ENCODE data around the gene SND1.

The SND1 gene

DNA sequence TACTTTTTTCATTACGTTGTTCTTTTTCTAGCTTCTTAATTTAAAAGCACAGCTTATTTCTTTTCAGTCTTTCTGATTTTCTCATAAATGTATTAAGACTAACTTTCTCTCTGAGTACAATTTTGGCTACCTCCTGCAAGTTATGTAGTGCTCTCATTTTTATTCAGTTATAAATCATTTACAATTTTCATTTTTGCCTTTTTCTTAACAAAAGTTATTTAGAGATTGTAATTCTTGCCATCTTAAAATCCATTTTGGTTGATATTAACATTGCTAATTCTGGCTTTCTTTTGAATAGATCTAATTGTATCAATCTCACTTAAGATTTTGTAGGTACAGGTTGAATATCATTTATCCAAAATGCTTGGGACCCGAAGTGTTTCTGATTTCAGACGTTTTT lies 476.4 kb downstream of the SND1 start:
- no peak for DNase-seq

DNA sequence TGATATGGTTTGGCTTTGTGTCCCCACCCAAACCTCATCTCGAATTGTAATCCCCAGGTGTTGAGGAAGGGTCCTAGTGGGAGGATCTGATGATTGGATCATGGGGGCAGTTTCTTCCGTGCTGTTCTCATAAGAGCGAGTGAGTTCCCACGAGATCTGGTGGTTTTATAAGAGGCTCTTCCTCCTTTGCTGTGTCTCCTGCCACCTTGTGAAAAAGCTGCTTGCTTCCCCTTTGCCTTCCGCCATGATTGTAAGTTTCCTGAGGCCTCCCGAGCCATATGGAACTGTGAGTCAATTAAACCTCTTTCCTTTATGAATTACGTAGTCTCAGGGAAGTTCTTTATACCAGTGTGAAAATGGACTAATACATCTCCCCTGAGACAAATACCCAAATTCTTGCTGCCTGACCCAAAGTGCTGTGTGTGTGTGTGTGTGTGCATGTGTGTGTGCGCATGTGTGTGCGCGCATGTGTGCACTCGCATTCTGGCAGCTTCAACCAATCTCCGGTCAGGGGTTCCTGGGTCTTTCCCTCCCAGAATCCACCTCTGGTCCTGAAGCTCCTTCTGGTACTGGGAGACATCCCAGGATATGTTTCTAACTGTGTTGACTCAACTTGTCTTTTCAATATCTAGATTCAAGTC lies 477.4 kb downstream of the SND1 start:
- DNase-seq, result no peak

DNA sequence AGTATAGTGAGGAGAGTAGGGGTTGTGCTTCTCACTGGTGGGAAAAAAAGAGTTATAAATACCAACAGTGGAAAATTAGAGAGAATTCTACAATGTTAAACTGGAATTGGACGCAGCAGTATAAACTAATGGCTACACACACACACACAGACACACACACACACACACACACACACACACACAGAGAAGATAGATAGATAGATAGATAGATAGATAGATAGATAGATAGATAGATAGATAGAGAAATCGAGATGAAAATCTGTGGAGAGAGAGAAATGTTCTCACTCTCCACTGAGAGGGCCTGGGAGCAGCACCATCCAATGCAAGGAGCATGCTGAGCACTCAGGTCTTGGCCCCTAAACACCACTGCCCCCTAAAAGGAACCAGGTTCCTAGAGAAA lies 479.1 kb downstream of the SND1 start:
- no peak for DNase-seq

DNA sequence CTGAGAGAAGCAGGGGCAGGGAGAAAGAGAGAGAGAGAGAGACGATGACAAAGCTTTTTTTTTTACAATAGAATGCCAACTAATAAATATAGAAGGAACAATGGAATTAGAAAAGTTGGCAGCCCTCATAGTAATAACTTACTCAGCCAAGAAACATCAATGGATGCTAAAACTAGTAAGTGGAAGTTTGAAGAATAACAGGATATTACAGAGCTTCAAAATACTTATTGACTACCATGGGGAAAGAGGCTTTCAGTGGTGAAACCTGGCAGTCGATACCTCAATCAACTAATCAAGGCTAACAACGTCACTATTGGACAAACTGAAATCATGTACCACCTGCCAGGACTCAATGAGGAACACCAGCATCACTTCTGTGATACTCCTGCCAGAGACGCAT lies 479.7 kb downstream of the SND1 start:
- DNase-seq, result no peak

DNA sequence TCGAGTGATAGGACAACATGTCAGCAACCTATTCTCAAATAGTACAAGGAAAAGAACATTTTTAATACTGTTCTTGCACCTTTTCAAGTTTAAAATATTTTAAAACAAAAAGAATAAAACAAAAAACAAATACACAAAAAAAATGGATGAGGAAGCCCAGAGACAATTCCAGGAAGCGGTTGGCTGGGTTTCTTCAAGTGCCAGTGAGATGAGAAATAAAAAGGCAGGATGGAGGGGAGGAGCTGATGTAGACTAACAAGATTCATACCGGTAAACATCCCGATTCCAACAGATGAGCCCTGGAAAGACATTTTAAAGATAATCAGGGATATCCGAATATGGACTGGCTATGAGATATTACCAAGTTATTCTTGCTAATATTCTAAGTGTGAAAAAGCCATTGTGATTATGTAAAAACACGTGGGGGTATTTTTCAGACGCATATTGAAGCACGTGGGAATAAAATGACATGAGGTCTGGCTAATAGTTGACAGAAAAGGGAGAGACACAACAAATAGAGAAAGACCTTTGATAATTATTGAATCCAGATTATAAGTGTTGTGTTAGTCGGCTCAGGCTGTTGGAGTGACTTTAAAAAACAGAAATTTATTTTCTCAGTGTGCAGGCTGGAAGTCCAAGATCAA lies 480.6 kb downstream of the SND1 start:
- DNase-seq, result no peak

DNA sequence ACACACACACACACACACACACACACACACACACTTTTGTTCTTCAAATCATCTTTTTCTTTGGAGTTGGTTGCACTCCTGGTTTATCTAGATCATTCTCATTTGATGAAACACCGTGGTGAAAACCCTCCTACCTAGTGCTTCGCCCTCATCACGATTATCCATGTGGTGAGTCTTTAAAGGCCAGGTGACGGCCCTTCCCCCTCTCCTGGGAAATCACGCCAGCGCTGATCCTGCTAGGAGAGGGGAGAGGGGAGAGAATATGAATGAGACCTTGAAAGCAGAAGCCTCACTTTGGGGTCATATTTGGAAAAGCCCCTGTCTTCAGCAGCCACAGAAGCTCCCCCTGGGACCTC lies 483.1 kb downstream of the SND1 start:
- no peak for DNase-seq

DNA sequence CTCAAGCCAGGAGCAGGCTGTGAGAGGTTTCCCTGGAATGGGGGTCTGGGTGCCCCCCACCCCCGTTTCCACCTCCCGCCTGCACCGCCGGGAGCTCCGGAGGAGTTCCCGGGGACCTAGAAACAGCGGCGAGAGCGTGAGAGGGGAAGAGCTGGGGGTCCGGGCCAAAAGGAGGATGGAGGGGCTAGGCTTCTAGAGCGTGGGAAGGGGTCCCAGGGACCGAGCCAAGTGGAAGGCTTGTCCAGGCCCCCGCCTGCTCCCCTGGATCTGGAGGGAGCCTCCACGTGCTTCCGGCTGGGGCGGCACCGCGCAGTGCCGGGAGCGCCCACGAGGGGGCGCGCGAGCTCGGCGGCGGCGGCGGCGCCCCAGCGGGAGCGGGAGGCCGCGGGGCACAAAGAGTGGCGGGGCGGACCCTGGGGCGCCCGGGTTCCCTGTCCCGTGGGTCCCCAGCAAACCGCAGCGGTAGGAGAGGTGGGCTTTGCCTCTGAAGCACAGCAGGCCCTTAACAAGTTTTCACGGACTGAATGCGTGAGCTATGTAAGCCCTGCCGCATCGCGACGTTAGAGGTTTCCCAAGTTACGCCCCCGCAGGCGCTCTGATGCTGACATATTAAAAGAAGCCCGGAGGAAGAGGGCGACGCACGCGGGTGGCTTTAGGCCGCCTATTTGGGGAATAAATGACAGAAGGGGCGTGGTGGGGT lies 483.7 kb downstream of the SND1 start:
- DNase-seq, result peak; percentile 69

DNA sequence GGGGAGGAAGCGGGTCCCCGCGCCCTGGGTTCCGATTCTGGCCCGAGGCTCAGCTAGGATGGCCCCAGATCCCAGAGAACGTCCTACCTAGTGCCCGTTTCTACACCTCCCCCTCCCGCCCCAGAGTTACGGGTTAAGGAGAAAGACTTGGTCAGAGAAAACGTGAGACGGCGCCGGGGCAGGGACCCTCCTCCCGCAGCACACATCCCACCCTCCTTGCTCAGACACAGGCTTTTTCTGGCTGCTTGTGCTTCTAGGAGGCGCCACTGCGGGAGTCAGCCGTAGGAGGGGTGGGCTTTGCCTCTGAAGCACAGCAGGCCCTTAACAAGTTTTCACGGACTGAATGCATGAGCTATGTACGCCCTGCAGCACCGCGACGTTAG lies 484.2 kb downstream of the SND1 start:
- no peak for DNase-seq

DNA sequence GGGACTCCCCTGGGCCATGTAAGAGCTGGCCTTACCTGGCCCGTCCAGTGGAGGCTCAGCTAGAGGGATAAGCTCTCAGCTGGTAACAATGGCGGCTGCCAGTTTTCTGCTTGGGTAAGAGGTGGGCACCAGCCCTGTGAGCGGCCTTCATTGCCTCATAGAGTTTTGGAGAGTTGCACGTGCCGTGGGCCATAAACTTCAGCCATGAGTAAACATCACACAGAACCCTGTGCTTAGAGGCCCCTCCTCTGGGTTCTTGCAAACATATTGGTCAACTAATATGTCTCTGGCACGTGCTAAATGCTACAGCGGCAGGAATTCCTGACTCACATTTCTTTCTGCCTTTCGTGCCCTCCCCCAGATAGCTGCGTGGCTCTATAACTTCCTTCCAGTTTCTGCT lies 485.2 kb downstream of the SND1 start:
- no peak for DNase-seq

DNA sequence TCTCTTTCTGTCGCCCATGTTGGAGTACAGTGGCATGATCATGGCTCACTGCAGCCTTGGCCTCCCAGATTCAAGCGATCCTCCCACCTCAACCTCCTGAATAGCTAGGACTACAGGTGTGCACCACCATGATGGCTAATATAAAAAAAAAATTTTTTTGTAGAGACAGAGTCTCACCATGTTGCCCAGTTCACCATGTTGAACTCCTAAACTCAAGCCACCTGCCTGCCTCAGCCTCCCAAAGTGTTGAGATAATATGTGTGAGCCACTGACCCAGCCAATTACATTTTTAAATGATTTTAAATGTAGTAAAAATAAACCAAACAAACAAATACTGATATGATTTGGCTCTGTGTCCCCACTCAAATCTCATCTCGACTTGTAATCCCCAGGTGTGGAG lies 487.4 kb downstream of the SND1 start:
- DNase-seq, result no peak

DNA sequence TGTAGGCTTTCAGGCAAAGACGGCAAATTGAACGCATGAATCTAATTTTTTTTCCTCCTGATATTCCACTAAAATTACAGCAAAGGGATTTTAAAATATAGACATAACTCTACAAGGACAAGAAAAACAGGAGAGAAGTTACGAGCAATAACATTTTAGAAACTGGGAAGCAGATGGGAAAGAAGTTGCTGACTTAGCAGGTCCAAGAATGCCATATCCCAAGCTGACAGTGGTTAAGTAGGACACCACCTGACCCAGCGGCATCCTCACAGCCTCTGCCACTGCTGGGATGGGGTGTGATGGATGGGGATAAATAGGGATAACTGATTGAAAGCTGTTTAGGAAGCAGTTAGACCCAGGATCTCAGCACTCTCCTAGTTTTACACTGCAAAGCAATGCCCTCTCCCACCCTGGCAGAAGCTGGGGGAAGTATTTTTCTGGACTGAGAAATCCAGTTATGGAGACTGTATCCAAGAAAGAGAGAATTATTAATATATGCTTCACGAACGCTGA lies 489.7 kb downstream of the SND1 start:
- no peak for DNase-seq
